Mucosa of descending colon (tissue), 3 donors: ENCODE measurements around the gene FLRT1. TPM values are rescaled to one million over a fixed set of nuclear protein-coding genes. Genes with fewer than 3 reads are reported as not detected.

Experiments
- ATAC-seq: fragments of 200-7000 bp; cut with Tn5 transposase; one replicate; pipeline ENCODE4 v1.9.1; 2020; ENCODE audit warnings: mild to moderate bottlenecking, moderate library complexity
- DNase-seq, 3 donors: peaks; one replicate each; pipeline ENCODE4 v3.0.0-alpha.2; 2020
- H3K36me3 ChIP-seq: fragments of 200-600 bp; one replicate; pipeline ENCODE4 v1.8.0; 2021; ENCODE audit warnings: low read depth, mild to moderate bottlenecking
- H3K4me1 ChIP-seq: fragments of 200-600 bp; one replicate; pipeline ENCODE4 v1.8.0; 2021; ENCODE audit warnings: low read depth, mild to moderate bottlenecking
- H3K4me3 ChIP-seq: fragments of 200-600 bp; one replicate; pipeline ENCODE4 v1.8.0; 2021; ENCODE audit warnings: mild to moderate bottlenecking
- H3K9me3 ChIP-seq: fragments of 200-600 bp; one replicate; pipeline ENCODE4 v1.8.0; 2021; ENCODE audit warnings: mild to moderate bottlenecking
- CTCF ChIP-seq: fragments of 200-600 bp; IDR thresholded peaks from one replicate; pipeline ENCODE4 v1.8.0; 2022; ENCODE audit warnings: antibody characterized with exemption, mild to moderate bottlenecking
- intact Hi-C, 2 donors: fragments of 100-400 bp; cut with DNase I in 1 of 2; cut with micrococcal nuclease in 1 of 2; formaldehyde crosslinking; loops; one replicate each; pipeline versions ENCODE4 v1.11.0 to v1.11.1; 2022; cut with DNase I, micrococcal nuclease
- total RNA-seq, 3 donors: library from RNA; stranded (reverse); fragmentation: NEBNext Ultra II Directional in 2 of 3; extraction: Animal tissue kit (Norgen Biotek cat#: 25700) in 2 of 3; gene quantifications; one replicate each; pipeline versions ENCODE4 v1.2.1 to v1.2.4, GENCODE V29; 2021 to 2023
- donor health status: DM: no; HTN: no; CAD: no; lungs with moderate emphysema.
- donor health status: DM: no; HTN: no; CAD: no.
- donor health status: DM: no; HTN: yes; CAD: no.

FLRT1 gene
- total RNA-seq, 3 donors from 2014 or later, result 0.31 to 8.9 (median 0.38) TPM

GRCh38 chr11:64060861-64061444, 25.2 kb downstream of the FLRT1 start:
- no peaks in the 10 kb centered on the region for H3K4me1 ChIP-seq
- no peak overlapping the region for H3K4me3 ChIP-seq
- no peak for TF ChIP-seq CTCF
- DNase-seq (peak in 2 of 3 donors; percentile 35 to 52), ATAC-seq (peak; percentile 53)
- no peaks in the 10 kb centered on the region for H3K9me3 ChIP-seq
- no peaks in the 10 kb centered on the region for H3K36me3 ChIP-seq
- intact Hi-C loops, result no loop called here

- ATAC-seq (no peak), DNase-seq (no peak)
- Histone ChIP-seq H3K4me1 (no peaks in the 10 kb centered on the region), H3K4me3 (no peak overlapping the region), H3K36me3 (no peaks in the 10 kb centered on the region), H3K9me3 (no peaks in the 10 kb centered on the region)
- intact Hi-C loops, result no loop called here
- TF ChIP-seq CTCF, result no peak
These were observed 26.7 kb downstream of the FLRT1 start for GRCh38 chr11:64062185-64063039.

GRCh38 chr11:64063777-64064176, 28.0 kb downstream of the FLRT1 start:
- Histone ChIP-seq H3K4me3 (no peak overlapping the region), H3K9me3 (no peaks in the 10 kb centered on the region), H3K36me3 (no peaks in the 10 kb centered on the region), H3K4me1 (no peaks in the 10 kb centered on the region)
- TF ChIP-seq CTCF, result no peak
- no peak for ATAC-seq
- no peak for DNase-seq
- intact Hi-C loops, result no loop called here

GRCh38 chr11:64064374-64065140, 28.8 kb downstream of the FLRT1 start:
- DNase-seq (no peak), ATAC-seq (no peak)
- Histone ChIP-seq H3K4me1 (no peaks in the 10 kb centered on the region), H3K36me3 (no peaks in the 10 kb centered on the region), H3K9me3 (no peaks in the 10 kb centered on the region), H3K4me3 (no peak overlapping the region)
- intact Hi-C loops, result no loop called here
- no peak for TF ChIP-seq CTCF

- no peaks in the 10 kb centered on the region for H3K9me3 ChIP-seq
- no peaks in the 10 kb centered on the region for H3K36me3 ChIP-seq
- DNase-seq (no peak), ATAC-seq (no peak)
- no peaks in the 10 kb centered on the region for H3K4me1 ChIP-seq
- no peak overlapping the region for H3K4me3 ChIP-seq
- intact Hi-C loops, result no loop called here
- no peak for TF ChIP-seq CTCF
These were observed 29.4 kb downstream of the FLRT1 start for GRCh38 chr11:64065141-64065465.
